OCI-M1 (cell line): Measurements from ENCODE around the gene DQX1.
"Not testable (repeated sequence)": the region's sequence is repeated elsewhere in the genome, so short reads cannot be mapped to it uniquely, and the experiment has no call there.

Experiments
- DNase-seq: peaks from one replicate; lab custom pipeline; 2025; lab: John Stamatoyannopoulos, UW

DQX1 gene

GRCh38 chr2:74493546-74493945 lies 32.5 kb downstream of the DQX1 start:
- no peak for DNase-seq

GRCh38 chr2:74491648-74492544 lies 34.1 kb downstream of the DQX1 start:
- no peak for DNase-seq

GRCh38 chr2:74489906-74490305 lies 36.1 kb downstream of the DQX1 start:
- no peak for DNase-seq

GRCh38 chr2:74488643-74489481 lies 37.2 kb downstream of the DQX1 start:
- no peak for DNase-seq

GRCh38 chr2:74486141-74486540 lies 39.9 kb downstream of the DQX1 start:
- DNase-seq = no peak

GRCh38 chr2:74483675-74484164 lies 42.3 kb downstream of the DQX1 start:
- DNase-seq = not testable (repeated sequence)

GRCh38 chr2:74482801-74483674 lies 43.0 kb downstream of the DQX1 start, which contains the start of the genes CCDC142 and TTC31:
Gene CCDC142, minus strand, starts transcription at chr2:74482998. Its CDS starts 161 bp downstream, at chr2:74482837.
Gene TTC31, plus strand, starts transcription at chr2:74483081. Its CDS starts 15 bp downstream, at chr2:74483096.
- DNase-seq = peak; percentile 94

GRCh38 chr2:74481961-74482800 lies 43.9 kb downstream of the DQX1 start:
- DNase-seq = peak; percentile 38

GRCh38 chr2:74481431-74481830 lies 44.6 kb downstream of the DQX1 start:
- DNase-seq = no peak

- peak; percentile 12 for DNase-seq
Observed at GRCh38 chr2:74474899-74475298, 51.1 kb downstream of the DQX1 start.

- no peak for DNase-seq
Observed at GRCh38 chr2:74474481-74474880, 51.5 kb downstream of the DQX1 start.

GRCh38 chr2:74472945-74473258 lies 53.1 kb downstream of the DQX1 start:
- DNase-seq = no peak

GRCh38 chr2:74472086-74472944 lies 53.7 kb downstream of the DQX1 start, which contains the start of gene MRPL53:
Gene MRPL53, minus strand, starts transcription at chr2:74472680. Its CDS starts 20 bp downstream, at chr2:74472660.
- DNase-seq = peak; percentile 94

- no peak for DNase-seq
Observed at GRCh38 chr2:74471332-74472065, 54.5 kb downstream of the DQX1 start.

GRCh38 chr2:74470742-74471141 lies 55.3 kb downstream of the DQX1 start:
- not testable (repeated sequence) for DNase-seq
